ENCODE data around the gene PLA2G2C.

The PLA2G2C gene

DNA sequence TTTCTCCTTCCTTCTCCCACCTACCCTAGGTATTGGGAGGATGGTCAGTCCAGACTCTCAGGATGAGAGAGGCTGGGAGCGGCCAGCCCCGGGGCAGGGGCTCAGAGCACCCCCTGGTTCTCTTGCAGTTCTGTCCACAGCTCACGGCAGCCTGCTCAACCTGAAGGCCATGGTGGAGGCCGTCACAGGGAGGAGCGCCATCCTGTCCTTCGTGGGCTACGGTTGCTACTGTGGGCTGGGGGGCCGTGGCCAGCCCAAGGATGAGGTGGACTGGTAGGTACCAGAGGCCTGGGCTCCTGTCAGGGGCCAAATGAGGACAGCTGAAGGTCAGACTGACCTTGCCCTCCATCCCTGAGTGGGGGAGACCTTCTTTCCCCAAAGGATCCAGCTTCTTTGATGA lies 43.0 kb downstream of the PLA2G2C start:
- no peaks in the 10 kb centered on the region for H3K4me1 ChIP-seq (ENCODE audit: control extremely low read depth in 1 of 4, control insufficient read depth in 4 of 4, insufficient read depth in 4 of 4, low read length in 3 of 4)
- no peak for DNase-seq
- H3K4me3 ChIP-seq (ENCODE audit: control insufficient read depth in 1 of 7, extremely low read depth in 1 of 7, insufficient read depth in 4 of 7, low read depth in 2 of 7, low read length in 6 of 7), result no peak overlapping the region
- whole genome bisulfite sequencing (ENCODE audit: insufficient coverage), result 89% methylated on average over 3 of the region's 8 CpGs
- peaks cover 0 to 2% (median 0%) of the 10 kb centered on the region in 5 experiments for H3K27me3 ChIP-seq (replicated peaks in 2 of 5; ENCODE audit: control insufficient read depth in 4 of 5, insufficient read depth in 5 of 5, low read length in 4 of 5)
- POLR2A ChIA-PET, result no interaction called here
- no peaks in the 10 kb centered on the region for H3K9me3 ChIP-seq (ENCODE audit: control extremely low read depth in 1 of 5, control insufficient read depth in 4 of 5, insufficient read depth in 2 of 5, low read depth in 1 of 5, low read length in 4 of 5)
- CTCF ChIA-PET, result interaction anchor here (2.6 kb wide), 1 partner anchor 10 kb away, joined by 9 read pairs; no protein-coding TSS in a partner anchor
- no peaks in the 10 kb centered on the region for H3K36me3 ChIP-seq (ENCODE audit: control insufficient read depth in 4 of 4, insufficient read depth in 4 of 4, low read length in 3 of 4)
- no peak overlapping the region for H3K27ac ChIP-seq (ENCODE audit: insufficient read depth in 1 of 2, low read depth in 1 of 2, low read length in 2 of 2, poor library complexity in 1 of 2, severe bottlenecking in 2 of 2)

DNA sequence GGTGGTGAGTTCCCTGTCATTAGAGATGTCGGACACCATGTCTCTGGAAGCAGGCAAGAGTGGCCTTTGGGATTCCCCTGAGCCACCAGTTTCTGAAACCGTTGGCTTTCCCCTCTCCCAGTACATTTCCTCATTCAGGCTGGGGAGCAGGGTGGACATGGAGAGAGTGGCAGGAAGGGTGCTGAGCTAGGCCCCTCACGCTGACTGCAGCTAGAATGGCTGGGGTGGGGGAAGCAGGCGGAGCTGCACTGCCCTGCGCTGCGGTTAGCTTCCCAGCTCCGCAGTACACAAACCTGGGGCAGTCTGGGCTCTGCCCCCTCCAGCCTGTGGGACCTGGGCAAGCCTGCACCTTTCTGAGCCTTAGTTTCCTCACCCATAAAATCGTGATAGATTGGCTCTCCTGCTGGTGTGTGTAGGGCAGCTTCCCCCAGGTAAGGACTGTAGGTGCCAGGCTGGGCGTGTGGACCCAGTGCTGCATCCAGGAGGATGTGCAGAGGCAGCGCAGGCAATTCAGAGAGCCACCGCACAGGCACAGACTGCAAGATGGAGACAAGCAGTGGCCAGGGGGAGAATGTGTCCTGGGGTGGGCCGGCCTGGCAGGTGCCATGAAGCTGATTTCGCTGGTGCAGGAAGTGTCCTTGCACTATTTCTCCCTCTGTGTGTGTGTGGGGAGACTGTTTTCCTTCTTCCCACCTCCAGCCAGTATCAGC lies 44.2 kb downstream of the PLA2G2C start:
- H3K27me3 ChIP-seq (replicated peaks in 2 of 5; ENCODE audit: control insufficient read depth in 4 of 5, insufficient read depth in 5 of 5, low read length in 4 of 5), result peaks cover 0 to 6% (median 0%) of the 10 kb centered on the region in 5 experiments
- H3K9me3 ChIP-seq (ENCODE audit: control extremely low read depth in 1 of 5, control insufficient read depth in 4 of 5, insufficient read depth in 2 of 5, low read depth in 1 of 5, low read length in 4 of 5), result no peaks in the 10 kb centered on the region
- ChIA-PET POLR2A (no interaction called here), CTCF (interaction anchor here (0.5 kb wide), 1 partner anchor 376 kb away, joined by 3 read pairs; no protein-coding TSS in a partner anchor)
- no peaks in the 10 kb centered on the region for H3K36me3 ChIP-seq (ENCODE audit: control insufficient read depth in 4 of 4, insufficient read depth in 4 of 4, low read length in 3 of 4)
- no peak overlapping the region for H3K27ac ChIP-seq (ENCODE audit: insufficient read depth in 1 of 2, low read depth in 1 of 2, low read length in 2 of 2, poor library complexity in 1 of 2, severe bottlenecking in 2 of 2)
- H3K4me1 ChIP-seq (ENCODE audit: control extremely low read depth in 1 of 4, control insufficient read depth in 4 of 4, insufficient read depth in 4 of 4, low read length in 3 of 4), result no peaks in the 10 kb centered on the region
- 92% methylated on average over 10 of the region's 13 CpGs for WGBS (ENCODE audit: insufficient coverage)
- no peak overlapping the region for H3K4me3 ChIP-seq (ENCODE audit: control insufficient read depth in 1 of 7, extremely low read depth in 1 of 7, insufficient read depth in 4 of 7, low read depth in 2 of 7, low read length in 6 of 7)
- no peak for DNase-seq

DNA sequence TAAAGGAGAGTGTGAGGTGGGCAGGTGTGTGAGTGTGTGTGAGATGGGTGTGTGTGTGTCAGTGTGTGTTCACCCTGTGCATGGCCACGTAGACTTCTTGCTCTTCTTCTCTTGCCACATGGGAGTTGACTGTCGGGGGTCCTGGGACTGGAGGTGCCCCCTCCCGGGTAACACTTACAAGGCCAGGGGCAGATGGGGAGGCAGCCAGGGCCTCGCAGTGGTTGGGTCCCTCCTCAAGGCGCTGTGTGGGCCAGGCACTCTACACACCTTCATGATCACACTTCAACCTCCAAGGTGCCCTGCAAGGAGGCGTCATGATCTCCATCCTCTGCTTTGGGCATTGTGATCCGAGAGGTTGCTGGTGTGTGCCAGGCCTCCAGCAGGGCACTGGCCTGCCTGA lies 44.9 kb downstream of the PLA2G2C start:
- no peaks in the 10 kb centered on the region for H3K4me1 ChIP-seq (ENCODE audit: control extremely low read depth in 1 of 4, control insufficient read depth in 4 of 4, insufficient read depth in 4 of 4, low read length in 3 of 4)
- H3K9me3 ChIP-seq (ENCODE audit: control extremely low read depth in 1 of 5, control insufficient read depth in 4 of 5, insufficient read depth in 2 of 5, low read depth in 1 of 5, low read length in 4 of 5), result no peaks in the 10 kb centered on the region
- no peak overlapping the region for H3K27ac ChIP-seq (ENCODE audit: insufficient read depth in 1 of 2, low read depth in 1 of 2, low read length in 2 of 2, poor library complexity in 1 of 2, severe bottlenecking in 2 of 2)
- POLR2A ChIA-PET, result no interaction called here
- H3K4me3 ChIP-seq (ENCODE audit: control insufficient read depth in 1 of 7, extremely low read depth in 1 of 7, insufficient read depth in 4 of 7, low read depth in 2 of 7, low read length in 6 of 7), result no peak overlapping the region
- WGBS (ENCODE audit: insufficient coverage), result 97% methylated on average over 5 of the region's 7 CpGs
- CTCF ChIA-PET, result no interaction called here
- no peaks in the 10 kb centered on the region for H3K36me3 ChIP-seq (ENCODE audit: control insufficient read depth in 4 of 4, insufficient read depth in 4 of 4, low read length in 3 of 4)
- peaks cover 0 to 6% (median 0%) of the 10 kb centered on the region in 5 experiments for H3K27me3 ChIP-seq (replicated peaks in 2 of 5; ENCODE audit: control insufficient read depth in 4 of 5, insufficient read depth in 5 of 5, low read length in 4 of 5)
- DNase-seq, result no peak

DNA sequence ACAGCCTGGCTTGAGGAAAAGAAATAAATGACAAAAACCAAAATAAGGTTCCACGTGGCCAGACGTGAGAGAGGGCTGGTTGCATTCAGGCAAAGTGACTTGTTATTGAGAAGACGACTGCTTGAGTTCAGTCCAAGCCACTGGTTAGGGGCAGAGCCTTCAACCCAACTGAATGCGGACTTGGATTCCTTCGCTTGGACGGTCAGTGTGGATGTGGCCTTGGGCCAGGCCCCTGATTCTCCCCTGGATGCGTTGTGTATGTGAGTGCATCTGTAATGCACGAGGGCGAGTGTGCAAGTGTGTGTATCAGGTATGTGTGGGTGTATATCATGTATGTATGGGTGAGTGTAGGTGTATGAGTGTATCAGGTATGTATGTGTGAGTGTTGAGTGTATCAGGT lies 45.3 kb downstream of the PLA2G2C start:
- Histone ChIP-seq H3K4me1 (ENCODE audit: control extremely low read depth in 1 of 4, control insufficient read depth in 4 of 4, insufficient read depth in 4 of 4, low read length in 3 of 4) (no peaks in the 10 kb centered on the region), H3K27ac (ENCODE audit: insufficient read depth in 1 of 2, low read depth in 1 of 2, low read length in 2 of 2, poor library complexity in 1 of 2, severe bottlenecking in 2 of 2) (no peak overlapping the region), H3K36me3 (ENCODE audit: control insufficient read depth in 4 of 4, insufficient read depth in 4 of 4, low read length in 3 of 4) (no peaks in the 10 kb centered on the region), H3K27me3 (replicated peaks in 2 of 5; ENCODE audit: control insufficient read depth in 4 of 5, insufficient read depth in 5 of 5, low read length in 4 of 5) (peaks cover 0 to 3% (median 0%) of the 10 kb centered on the region in 5 experiments), H3K9me3 (ENCODE audit: control extremely low read depth in 1 of 5, control insufficient read depth in 4 of 5, insufficient read depth in 2 of 5, low read depth in 1 of 5, low read length in 4 of 5) (no peaks in the 10 kb centered on the region), H3K4me3 (ENCODE audit: control insufficient read depth in 1 of 7, extremely low read depth in 1 of 7, insufficient read depth in 4 of 7, low read depth in 2 of 7, low read length in 6 of 7) (no peak overlapping the region)
- CTCF ChIA-PET, result no interaction called here
- POLR2A ChIA-PET, result no interaction called here
- DNase-seq, result no peak
- 97% methylated on average over 9 of the region's 9 CpGs for WGBS (ENCODE audit: insufficient coverage)

DNA sequence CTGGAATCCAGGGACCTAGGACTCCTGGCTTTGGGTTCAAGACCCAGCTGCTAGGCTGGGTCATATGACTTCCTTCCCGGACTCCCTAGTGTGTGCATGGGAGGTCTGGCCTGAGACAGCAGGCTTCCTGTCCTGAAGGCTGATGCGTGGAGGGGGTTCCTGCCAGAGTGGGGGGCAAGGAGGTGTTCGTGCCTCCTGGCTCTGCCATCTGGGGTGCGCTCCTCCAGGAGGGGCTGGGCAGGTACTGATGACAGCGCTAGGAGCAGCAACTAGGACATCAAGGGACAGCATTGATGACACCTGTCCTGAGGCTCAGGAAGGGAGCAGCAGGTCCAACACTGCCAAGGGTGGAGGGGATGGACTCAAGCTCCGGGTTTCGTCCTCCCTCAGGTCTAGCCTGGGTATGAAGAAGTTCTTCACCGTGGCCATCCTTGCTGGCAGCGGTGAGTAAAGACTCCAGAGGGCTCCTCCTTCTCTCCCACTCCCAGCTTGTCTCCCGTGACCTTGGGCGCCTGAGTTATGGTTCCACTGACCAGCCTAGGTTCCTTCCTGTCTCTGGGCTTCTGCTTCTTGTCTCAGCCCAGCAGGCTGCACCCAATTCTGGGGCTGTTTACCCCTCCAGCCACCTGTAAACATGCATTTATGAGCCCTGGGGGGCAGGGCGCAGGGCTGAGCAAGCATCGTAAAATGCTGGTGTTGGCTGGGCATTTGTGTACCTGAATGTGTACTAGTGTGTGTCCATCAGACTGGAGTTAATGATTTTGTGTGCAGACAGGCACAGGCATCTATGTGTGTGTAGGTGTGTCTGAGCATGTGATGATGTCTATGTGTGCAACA lies 46.3 kb downstream of the PLA2G2C start:
- DNase-seq, result no peak
- Histone ChIP-seq H3K27ac (ENCODE audit: insufficient read depth in 1 of 2, low read depth in 1 of 2, low read length in 2 of 2, poor library complexity in 1 of 2, severe bottlenecking in 2 of 2) (no peak overlapping the region), H3K27me3 (replicated peaks in 2 of 5; ENCODE audit: control insufficient read depth in 4 of 5, insufficient read depth in 5 of 5, low read length in 4 of 5) (peaks cover 0 to 3% (median 1%) of the 10 kb centered on the region in 5 experiments), H3K9me3 (ENCODE audit: control extremely low read depth in 1 of 5, control insufficient read depth in 4 of 5, insufficient read depth in 2 of 5, low read depth in 1 of 5, low read length in 4 of 5) (peaks cover 0 to 2% (median 0%) of the 10 kb centered on the region in 5 experiments), H3K4me3 (ENCODE audit: control insufficient read depth in 1 of 7, extremely low read depth in 1 of 7, insufficient read depth in 4 of 7, low read depth in 2 of 7, low read length in 6 of 7) (no peak overlapping the region), H3K36me3 (ENCODE audit: control insufficient read depth in 4 of 4, insufficient read depth in 4 of 4, low read length in 3 of 4) (no peaks in the 10 kb centered on the region), H3K4me1 (ENCODE audit: control extremely low read depth in 1 of 4, control insufficient read depth in 4 of 4, insufficient read depth in 4 of 4, low read length in 3 of 4) (no peaks in the 10 kb centered on the region)
- ChIA-PET CTCF (no interaction called here), POLR2A (no interaction called here)
- 85% methylated on average over 7 of the region's 13 CpGs for WGBS (ENCODE audit: insufficient coverage)

DNA sequence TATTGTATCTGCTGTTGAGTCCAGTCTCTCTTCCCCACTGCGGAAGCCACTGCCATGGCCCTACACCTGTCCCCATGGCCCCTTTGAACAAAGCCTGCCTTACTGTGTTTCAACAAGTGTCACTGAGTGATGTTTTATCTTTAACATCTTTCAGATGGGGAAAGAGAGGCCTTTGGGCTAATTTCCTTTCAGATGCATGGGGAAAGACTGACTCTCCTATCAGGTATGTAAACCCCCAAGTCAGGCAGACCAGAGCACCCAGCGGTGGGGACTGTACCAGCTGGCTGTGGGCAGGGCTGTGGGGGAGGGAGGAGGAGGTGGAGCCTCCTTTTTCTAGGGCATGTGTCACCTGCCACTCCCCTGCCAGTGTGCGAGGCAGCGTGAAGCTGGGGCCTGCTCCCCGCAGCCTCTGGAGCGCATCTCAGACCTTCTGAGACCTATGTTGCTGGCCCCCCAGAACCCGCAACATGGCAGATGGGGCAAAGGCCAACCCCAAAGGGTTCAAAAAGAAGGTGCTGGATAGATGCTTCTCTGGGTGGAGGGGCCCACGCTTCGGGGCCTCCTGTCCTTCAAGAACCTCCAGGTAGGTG lies 47.3 kb downstream of the PLA2G2C start, which contains the start of gene PLA2G2F:
TSS of gene PLA2G2F (plus strand) at position 363 of the 590 bp plus-strand sequence. CDS start at position 468, 105 bp downstream.
- 100% methylated on average over 1 of the region's 9 CpGs for WGBS (ENCODE audit: insufficient coverage)
- POLR2A ChIA-PET, result no interaction called here
- H3K36me3 ChIP-seq (ENCODE audit: control insufficient read depth in 4 of 4, insufficient read depth in 4 of 4, low read length in 3 of 4), result no peaks in the 10 kb centered on the region

More for the DNA sequence above, 47.3 kb downstream of the PLA2G2C start, which contains the start of gene PLA2G2F:
- peaks cover 0 to 2% (median 0%) of the 10 kb centered on the region in 5 experiments for H3K9me3 ChIP-seq (ENCODE audit: control extremely low read depth in 1 of 5, control insufficient read depth in 4 of 5, insufficient read depth in 2 of 5, low read depth in 1 of 5, low read length in 4 of 5)
- peaks cover 0 to 3% (median 2%) of the 10 kb centered on the region in 5 experiments for H3K27me3 ChIP-seq (replicated peaks in 2 of 5; ENCODE audit: control insufficient read depth in 4 of 5, insufficient read depth in 5 of 5, low read length in 4 of 5)
- DNase-seq, result no peak
- H3K27ac ChIP-seq (ENCODE audit: insufficient read depth in 1 of 2, low read depth in 1 of 2, low read length in 2 of 2, poor library complexity in 1 of 2, severe bottlenecking in 2 of 2), result no peak within 1 kb of the TSS
- CTCF ChIA-PET, result no interaction called here
- no peak within 1 kb of the TSS for H3K4me3 ChIP-seq (ENCODE audit: control insufficient read depth in 1 of 7, extremely low read depth in 1 of 7, insufficient read depth in 4 of 7, low read depth in 2 of 7, low read length in 6 of 7)
- H3K4me1 ChIP-seq (ENCODE audit: control extremely low read depth in 1 of 4, control insufficient read depth in 4 of 4, insufficient read depth in 4 of 4, low read length in 3 of 4), result no peaks in the 10 kb centered on the region

All from common myeloid progenitor, CD34-positive (primary cell).